NCI-H1930 (cell line): ENCODE data around the gene KNDC1.

ENCODE experiments used
- DNase-seq, 2 experiments: peaks; one replicate each; lab custom pipeline; 2025; lab: John Stamatoyannopoulos, UW

Gene KNDC1

GRCh38 chr10:133178357-133179127, 18.5 kb downstream of the KNDC1 start:
- no peak for DNase-seq

GRCh38 chr10:133179128-133179520, 19.1 kb downstream of the KNDC1 start:
- no peak for DNase-seq

- no peak for DNase-seq
Observed at GRCh38 chr10:133179651-133180050, 19.6 kb downstream of the KNDC1 start.

GRCh38 chr10:133180192-133180964, 20.4 kb downstream of the KNDC1 start:
- no peak for DNase-seq

- DNase-seq = no peak
Observed at GRCh38 chr10:133180965-133181639, 21.1 kb downstream of the KNDC1 start.

- no peak for DNase-seq
Observed at GRCh38 chr10:133182190-133182589, 22.2 kb downstream of the KNDC1 start.

- DNase-seq = no peak
Observed at GRCh38 chr10:133182791-133183645, 23.0 kb downstream of the KNDC1 start.

- no peak for DNase-seq
Observed at GRCh38 chr10:133183646-133184378, 23.8 kb downstream of the KNDC1 start.

- no peak for DNase-seq
Observed at GRCh38 chr10:133184591-133185244, 24.7 kb downstream of the KNDC1 start.

- no peak for DNase-seq
Observed at GRCh38 chr10:133185421-133185820, 25.4 kb downstream of the KNDC1 start.

GRCh38 chr10:133185916-133186315, 25.9 kb downstream of the KNDC1 start:
- DNase-seq = no peak

GRCh38 chr10:133186416-133187090, 26.5 kb downstream of the KNDC1 start:
- DNase-seq = no peak

GRCh38 chr10:133187091-133187905, 27.3 kb downstream of the KNDC1 start:
- no peak for DNase-seq

- DNase-seq = no peak
Observed at GRCh38 chr10:133187906-133188681, 28.1 kb downstream of the KNDC1 start.

GRCh38 chr10:133189256-133189655, 29.2 kb downstream of the KNDC1 start:
- DNase-seq = no peak

GRCh38 chr10:133189726-133190125, 29.7 kb downstream of the KNDC1 start:
- no peak for DNase-seq

GRCh38 chr10:133190225-133190624, 30.2 kb downstream of the KNDC1 start:
- DNase-seq = no peak

- DNase-seq = no peak
Observed at GRCh38 chr10:133191651-133192050, 31.6 kb downstream of the KNDC1 start.
